Measurements from ENCODE around the gene RALBP1. TPM values are rescaled to one million over a fixed set of nuclear protein-coding genes. Genes with fewer than 3 reads are reported as not detected.
"Not testable (repeated sequence)": the region's sequence is repeated elsewhere in the genome, so short reads cannot be mapped to it uniquely, and the experiment has no call there.

RALBP1 gene
- total RNA-seq, 2 experiments from 2014 or later = 47.3 to 48.4 TPM

- ChIA-PET CTCF (interaction anchor here (0.6 kb wide), 1 partner anchor 259 kb away, joined by 3 read pairs; no protein-coding TSS in a partner anchor), POLR2A (no interaction called here)
- Mint-ChIP-seq H3K4me1 (peaks cover 6% of the 10 kb centered on the region), H3K4me3 (no peak overlapping the region), H3K27me3 (no peaks in the 10 kb centered on the region), H3K36me3 (ENCODE audit: low read depth) (no peaks in the 10 kb centered on the region), H3K27ac (no peak overlapping the region), H3K9me3 (no peaks in the 10 kb centered on the region)
- DNase-seq = no peak
These were observed 37.6 kb upstream of the RALBP1 start for GRCh38 chr18:9437672-9438071.

- H3K27ac Mint-ChIP-seq = no peak overlapping the region
- no peaks in the 10 kb centered on the region for H3K36me3 Mint-ChIP-seq (ENCODE audit: low read depth)
- peaks cover 1% of the 10 kb centered on the region for H3K9me3 Mint-ChIP-seq
- ChIA-PET POLR2A (no interaction called here), CTCF (interaction anchor here (0.8 kb wide), 1 partner anchor 163 kb away, joined by 3 read pairs; no protein-coding TSS in a partner anchor)
- no peak overlapping the region for H3K4me3 Mint-ChIP-seq
- H3K27me3 Mint-ChIP-seq = peaks cover 7% of the 10 kb centered on the region
- no peaks in the 10 kb centered on the region for H3K4me1 Mint-ChIP-seq
- DNase-seq = no peak
These were observed 34.3 kb upstream of the RALBP1 start for GRCh38 chr18:9441061-9441460.

GRCh38 chr18:9444549-9444948 lies 30.8 kb upstream of the RALBP1 start:
- CTCF ChIA-PET = no interaction called here
- POLR2A ChIA-PET = no interaction called here
- no peak for DNase-seq
- H3K9me3 Mint-ChIP-seq = peaks cover 9% of the 10 kb centered on the region
- no peaks in the 10 kb centered on the region for H3K4me1 Mint-ChIP-seq
- H3K4me3 Mint-ChIP-seq = no peak overlapping the region
- H3K27ac Mint-ChIP-seq = no peak overlapping the region
- H3K36me3 Mint-ChIP-seq (ENCODE audit: low read depth) = no peaks in the 10 kb centered on the region
- peaks cover 7% of the 10 kb centered on the region for H3K27me3 Mint-ChIP-seq

GRCh38 chr18:9446839-9447238 lies 28.5 kb upstream of the RALBP1 start:
- Mint-ChIP-seq H3K27ac (no peak overlapping the region), H3K4me3 (no peak overlapping the region), H3K27me3 (peaks cover 9% of the 10 kb centered on the region), H3K4me1 (no peaks in the 10 kb centered on the region), H3K36me3 (ENCODE audit: low read depth) (no peaks in the 10 kb centered on the region), H3K9me3 (peaks cover 9% of the 10 kb centered on the region)
- DNase-seq = no peak
- ChIA-PET CTCF (no interaction called here), POLR2A (no interaction called here)

DNA sequence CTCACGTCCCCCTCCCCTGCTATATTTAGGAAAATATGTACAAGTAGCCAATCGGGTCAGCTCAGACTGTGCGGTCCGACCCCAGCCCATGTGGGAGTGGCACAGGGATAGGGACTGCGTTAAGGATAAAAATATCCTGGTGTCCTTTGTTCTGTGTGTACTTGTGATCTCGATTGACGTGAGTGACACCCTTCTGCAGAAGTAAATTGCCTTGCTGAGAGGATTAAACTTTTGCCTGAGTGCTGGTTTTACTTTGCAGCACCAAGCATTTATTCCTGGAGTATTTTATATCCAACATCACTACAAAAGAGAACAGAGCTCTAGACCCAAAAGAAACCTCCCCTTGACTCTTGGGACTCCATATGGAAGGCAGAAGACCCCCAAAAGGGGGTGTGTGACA lies 28.0 kb upstream of the RALBP1 start:
- peaks cover 9% of the 10 kb centered on the region for H3K27me3 Mint-ChIP-seq
- H3K36me3 Mint-ChIP-seq (ENCODE audit: low read depth) = no peaks in the 10 kb centered on the region
- no peak overlapping the region for H3K27ac Mint-ChIP-seq
- no peaks in the 10 kb centered on the region for H3K4me1 Mint-ChIP-seq
- H3K9me3 Mint-ChIP-seq = peaks cover 9% of the 10 kb centered on the region
- H3K4me3 Mint-ChIP-seq = no peak overlapping the region
- CTCF ChIA-PET = no interaction called here
- DNase-seq = no peak
- POLR2A ChIA-PET = no interaction called here

- Mint-ChIP-seq H3K4me1 (no peaks in the 10 kb centered on the region), H3K9me3 (peaks cover 9% of the 10 kb centered on the region), H3K36me3 (ENCODE audit: low read depth) (no peaks in the 10 kb centered on the region), H3K4me3 (no peak overlapping the region), H3K27ac (no peak overlapping the region), H3K27me3 (peaks cover 9% of the 10 kb centered on the region)
- POLR2A ChIA-PET = interaction anchor here (0.7 kb wide), 1 partner anchor 165 kb away, joined by 4 read pairs; no protein-coding TSS in a partner anchor
- CTCF ChIA-PET = no interaction called here
- no peak for DNase-seq
These were observed 25.5 kb upstream of the RALBP1 start for GRCh38 chr18:9449600-9450414.

- H3K9me3 Mint-ChIP-seq = peaks cover 13% of the 10 kb centered on the region
- H3K27ac Mint-ChIP-seq; H3K27me3 Mint-ChIP-seq; H3K4me3 Mint-ChIP-seq; CTCF ChIA-PET; DNase-seq; H3K36me3 Mint-ChIP-seq (ENCODE audit: low read depth); H3K4me1 Mint-ChIP-seq; POLR2A ChIA-PET: not testable (repeated sequence)
These were observed 24.4 kb upstream of the RALBP1 start for GRCh38 chr18:9450920-9451319.

- CTCF ChIA-PET = no interaction called here
These were observed 22.0 kb upstream of the RALBP1 start for GRCh38 chr18:9453283-9453682.

GRCh38 chr18:9454061-9454703 lies 21.1 kb upstream of the RALBP1 start:
- Mint-ChIP-seq H3K9me3 (peaks cover 27% of the 10 kb centered on the region), H3K27me3 (peaks cover 2% of the 10 kb centered on the region), H3K4me3 (no peak overlapping the region), H3K36me3 (ENCODE audit: low read depth) (peaks cover 2% of the 10 kb centered on the region), H3K4me1 (no peaks in the 10 kb centered on the region), H3K27ac (no peak overlapping the region)
- no peak for DNase-seq
- ChIA-PET POLR2A (no interaction called here), CTCF (interaction anchor here (0.7 kb wide), 1 partner anchor 274 kb away, joined by 3 read pairs; no protein-coding TSS in a partner anchor)

More at GRCh38 chr18:9453283-9453682, 22.0 kb upstream of the RALBP1 start:
- peaks cover 2% of the 10 kb centered on the region for H3K27me3 Mint-ChIP-seq
- peaks cover 24% of the 10 kb centered on the region for H3K9me3 Mint-ChIP-seq
- DNase-seq = no peak
- no peak overlapping the region for H3K27ac Mint-ChIP-seq
- H3K36me3 Mint-ChIP-seq (ENCODE audit: low read depth) = peaks cover 2% of the 10 kb centered on the region
- H3K4me1 Mint-ChIP-seq = no peaks in the 10 kb centered on the region
- POLR2A ChIA-PET = no interaction called here
- no peak overlapping the region for H3K4me3 Mint-ChIP-seq

DNA sequence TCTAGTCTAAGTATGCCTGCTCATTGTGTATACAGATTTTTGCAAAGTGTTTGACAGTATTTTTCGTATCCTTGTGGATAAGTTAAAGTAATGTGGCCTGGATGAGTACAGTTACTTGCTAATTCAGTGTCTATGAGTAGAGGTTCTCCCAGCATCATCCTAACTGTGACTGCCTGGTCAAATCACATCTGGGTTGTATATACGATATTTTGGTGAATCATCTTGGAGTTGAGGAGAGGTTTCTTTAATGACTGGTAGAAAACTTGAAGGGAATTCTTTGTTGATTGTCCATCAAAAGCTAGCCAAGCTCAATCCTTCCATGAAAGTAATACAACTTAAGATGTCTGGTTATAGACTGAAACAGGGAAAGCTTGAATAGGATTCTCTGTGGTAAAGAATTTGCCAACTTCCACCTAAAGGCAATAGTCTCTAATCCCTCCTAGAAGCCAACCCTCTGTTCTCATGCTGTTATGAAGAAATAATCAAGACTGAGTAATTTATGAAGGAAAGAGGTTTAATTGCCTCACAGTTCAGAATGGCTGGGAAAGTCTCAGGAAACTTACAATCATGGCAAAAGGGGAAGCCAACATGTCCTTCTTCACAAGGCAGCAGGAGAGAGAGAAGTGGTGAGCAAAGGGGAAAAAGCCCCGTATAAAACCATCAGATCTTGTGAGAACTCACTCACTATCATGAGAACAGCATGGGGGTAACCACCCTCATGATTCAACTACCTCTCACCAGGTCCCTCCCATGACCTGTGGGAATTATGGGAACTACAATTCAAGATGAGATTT lies 19.4 kb upstream of the RALBP1 start:
- no peak overlapping the region for H3K4me3 Mint-ChIP-seq
- ChIA-PET CTCF (no interaction called here), POLR2A (no interaction called here)
- peaks cover 2% of the 10 kb centered on the region for H3K36me3 Mint-ChIP-seq (ENCODE audit: low read depth)
- DNase-seq = no peak
- H3K9me3 Mint-ChIP-seq = peaks cover 27% of the 10 kb centered on the region
- no peak overlapping the region for H3K27ac Mint-ChIP-seq
- H3K4me1 Mint-ChIP-seq = no peaks in the 10 kb centered on the region
- peaks cover 2% of the 10 kb centered on the region for H3K27me3 Mint-ChIP-seq

DNA sequence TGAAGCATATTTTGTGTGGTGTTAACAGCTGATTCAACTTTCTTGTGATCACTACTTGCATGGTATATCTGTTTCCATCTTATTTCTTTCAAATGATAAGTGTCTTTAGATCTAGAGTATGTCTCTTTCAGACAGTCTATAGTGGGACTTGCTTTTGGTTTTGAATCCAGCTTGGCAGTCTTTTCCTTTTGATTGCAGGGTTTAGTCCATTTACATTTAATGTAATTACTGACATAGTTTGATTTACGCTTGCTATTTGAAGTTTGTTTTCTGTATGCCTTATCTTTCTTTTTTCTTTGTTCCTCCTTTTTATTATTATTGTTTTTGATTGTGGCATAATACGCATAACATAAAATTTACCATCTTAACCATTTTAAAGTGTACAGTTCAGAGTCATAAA lies 9.2 kb upstream of the RALBP1 start:
- DNase-seq = no peak
- CTCF ChIA-PET = no interaction called here
- peaks cover 4% of the 10 kb centered on the region for H3K36me3 Mint-ChIP-seq (ENCODE audit: low read depth)

DNA sequence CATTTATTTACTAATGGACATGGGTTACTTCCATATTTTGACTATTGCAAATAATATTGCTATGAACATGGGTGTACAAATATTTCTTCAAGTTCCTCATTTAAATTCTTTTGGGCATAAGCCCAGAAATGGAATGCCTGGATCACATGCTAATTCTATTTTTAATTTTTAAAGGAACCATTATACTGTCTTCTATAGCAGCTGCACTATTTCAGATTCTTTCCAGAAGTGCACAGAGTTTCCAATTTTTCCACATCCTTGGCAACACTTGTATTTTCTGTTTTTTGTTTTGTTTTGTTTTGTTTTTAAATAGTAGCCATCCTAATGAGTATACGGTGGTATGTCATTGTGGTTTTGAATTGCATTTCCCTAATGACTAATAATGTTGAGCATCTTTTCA lies 8.5 kb upstream of the RALBP1 start:
- Mint-ChIP-seq H3K9me3 (peaks cover 26% of the 10 kb centered on the region), H3K4me3 (no peak overlapping the region)

More for the DNA sequence above, 9.2 kb upstream of the RALBP1 start:
- Mint-ChIP-seq H3K9me3 (peaks cover 26% of the 10 kb centered on the region), H3K4me3 (no peak overlapping the region), H3K27me3 (peaks cover 19% of the 10 kb centered on the region), H3K4me1 (no peaks in the 10 kb centered on the region), H3K27ac (no peak overlapping the region)
- POLR2A ChIA-PET = no interaction called here

DNA sequence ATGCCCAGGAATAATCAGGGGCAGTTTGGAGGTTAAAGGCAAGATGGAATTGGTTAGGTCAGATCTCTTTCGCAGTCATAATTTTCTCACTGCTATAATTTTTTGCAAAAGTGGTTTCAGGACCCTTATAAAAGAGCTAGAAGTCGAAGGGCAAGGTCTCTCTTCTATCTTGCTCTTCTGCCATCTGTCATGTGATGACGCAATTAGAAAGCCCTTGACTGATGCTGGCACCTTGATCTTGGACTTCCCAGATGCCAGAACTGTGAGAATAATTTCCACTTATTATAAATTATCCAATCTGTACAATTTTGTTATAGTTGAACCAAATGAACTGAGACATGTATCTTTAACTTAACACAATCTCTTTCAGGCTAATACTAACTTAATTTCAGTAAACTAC lies 6.3 kb upstream of the RALBP1 start:
- Mint-ChIP-seq H3K27me3 (peaks cover 32% of the 10 kb centered on the region), H3K4me3 (no peak overlapping the region), H3K27ac (no peak overlapping the region), H3K9me3 (peaks cover 26% of the 10 kb centered on the region), H3K4me1 (peaks cover under 1% of the 10 kb centered on the region), H3K36me3 (ENCODE audit: low read depth) (peaks cover 4% of the 10 kb centered on the region)
- POLR2A ChIA-PET = no interaction called here
- no peak for DNase-seq
- CTCF ChIA-PET = no interaction called here

More for the DNA sequence above, 8.5 kb upstream of the RALBP1 start:
- ChIA-PET POLR2A (no interaction called here), CTCF (no interaction called here)
- H3K27me3 Mint-ChIP-seq = peaks cover 21% of the 10 kb centered on the region
- no peaks in the 10 kb centered on the region for H3K4me1 Mint-ChIP-seq
- H3K27ac Mint-ChIP-seq = no peak overlapping the region
- peaks cover 4% of the 10 kb centered on the region for H3K36me3 Mint-ChIP-seq (ENCODE audit: low read depth)
- no peak for DNase-seq
